GOT3 (cell line): ENCODE data around the gene SYT2.
"Not testable (repeated sequence)": the region's sequence is repeated elsewhere in the genome, so short reads cannot be mapped to it uniquely, and the experiment has no call there.

ENCODE experiments used
- DNase-seq: peaks from one replicate; lab custom pipeline; 2025; ENCODE audit warnings: mixed read lengths; lab: John Stamatoyannopoulos, UW

Gene SYT2

DNA sequence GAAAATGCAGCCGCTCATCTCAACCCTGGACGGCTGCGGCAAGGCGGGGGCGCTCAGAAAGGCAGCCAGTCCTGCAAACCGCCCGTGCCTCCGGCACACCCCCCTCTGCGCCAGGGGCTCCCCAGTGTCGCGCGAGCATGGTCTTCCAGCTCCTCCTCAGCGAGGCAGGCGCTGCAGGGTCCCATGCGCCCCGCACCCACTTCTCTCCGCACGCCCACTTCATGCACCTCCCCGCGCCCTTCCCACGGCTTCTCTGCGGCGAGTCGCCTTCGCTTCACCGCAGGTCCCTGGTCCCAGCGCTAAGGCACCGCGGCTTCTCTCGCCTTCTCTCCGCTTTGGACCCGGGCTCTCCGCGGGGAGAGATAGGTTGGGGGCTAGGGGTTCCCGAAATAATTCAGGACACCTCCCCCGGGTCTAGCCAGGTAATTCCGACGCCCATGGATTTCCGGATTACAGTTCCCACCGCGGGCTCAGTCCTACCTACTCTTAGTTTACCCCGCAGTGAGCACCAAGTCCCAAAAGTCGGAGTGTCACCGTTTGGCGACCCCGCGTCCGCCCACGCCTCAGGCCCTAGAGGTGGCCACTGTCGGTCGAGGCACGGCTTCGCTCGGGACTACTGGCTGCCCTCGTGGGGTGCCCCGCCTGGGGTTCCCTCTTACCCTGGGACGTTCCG is 67.5 kb downstream of the SYT2 start:
- no peak for DNase-seq

- DNase-seq: no peak
Observed at GRCh38 chr1:202642212-202642611, 68.0 kb downstream of the SYT2 start.

DNA sequence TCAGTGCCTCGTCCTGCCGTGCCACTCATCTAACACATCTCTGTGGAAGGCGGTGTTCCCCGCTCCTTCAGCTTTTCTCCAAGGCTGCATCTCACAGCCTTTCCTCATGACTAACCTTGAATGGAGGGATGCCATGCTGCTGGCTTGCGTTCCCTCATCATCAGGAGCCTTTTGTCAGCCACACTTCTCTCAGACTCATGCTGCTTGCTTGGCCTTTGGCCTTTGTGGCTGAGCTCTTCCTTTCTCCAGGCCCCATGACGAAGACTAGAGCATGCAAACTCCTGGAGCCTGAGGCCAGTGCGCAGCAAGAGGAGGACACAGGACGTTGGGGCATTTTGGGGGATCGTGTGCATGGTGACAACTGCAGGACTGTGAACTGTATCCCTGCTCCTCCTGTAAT is 70.8 kb downstream of the SYT2 start:
- no peak for DNase-seq

- not testable (repeated sequence) for DNase-seq
Observed at GRCh38 chr1:202638701-202639305, 71.5 kb downstream of the SYT2 start.

GRCh38 chr1:202638019-202638700 is 72.1 kb downstream of the SYT2 start:
- no peak for DNase-seq

GRCh38 chr1:202637321-202638018 is 72.8 kb downstream of the SYT2 start:
- not testable (repeated sequence) for DNase-seq

GRCh38 chr1:202636171-202636570 is 74.1 kb downstream of the SYT2 start:
- DNase-seq: not testable (repeated sequence)

- DNase-seq: no peak
Observed at GRCh38 chr1:202632241-202632640, 78.0 kb downstream of the SYT2 start.

- no peak for DNase-seq
Observed at GRCh38 chr1:202631076-202631923, 79.0 kb downstream of the SYT2 start.

GRCh38 chr1:202630541-202630940 is 79.7 kb downstream of the SYT2 start:
- DNase-seq: no peak

DNA sequence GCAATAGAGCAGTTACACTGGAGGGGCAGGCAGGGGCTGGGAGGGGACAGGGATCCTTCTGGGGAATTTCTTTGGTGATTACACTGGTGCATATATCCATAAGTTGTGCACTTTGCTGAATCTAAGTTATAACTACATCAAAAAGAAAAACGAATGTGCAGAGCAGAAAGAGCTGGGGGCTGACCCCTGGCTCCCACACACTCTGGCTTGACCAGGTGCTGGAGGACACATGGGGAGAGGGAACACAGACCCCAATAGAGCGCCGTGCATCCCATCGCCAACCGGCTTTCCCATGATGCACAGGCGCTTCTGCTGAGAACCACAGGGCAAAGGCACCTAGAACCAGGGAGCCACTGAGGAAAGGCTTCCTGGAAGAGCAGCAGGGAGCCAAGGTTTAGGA is 80.2 kb downstream of the SYT2 start:
- not testable (repeated sequence) for DNase-seq

DNA sequence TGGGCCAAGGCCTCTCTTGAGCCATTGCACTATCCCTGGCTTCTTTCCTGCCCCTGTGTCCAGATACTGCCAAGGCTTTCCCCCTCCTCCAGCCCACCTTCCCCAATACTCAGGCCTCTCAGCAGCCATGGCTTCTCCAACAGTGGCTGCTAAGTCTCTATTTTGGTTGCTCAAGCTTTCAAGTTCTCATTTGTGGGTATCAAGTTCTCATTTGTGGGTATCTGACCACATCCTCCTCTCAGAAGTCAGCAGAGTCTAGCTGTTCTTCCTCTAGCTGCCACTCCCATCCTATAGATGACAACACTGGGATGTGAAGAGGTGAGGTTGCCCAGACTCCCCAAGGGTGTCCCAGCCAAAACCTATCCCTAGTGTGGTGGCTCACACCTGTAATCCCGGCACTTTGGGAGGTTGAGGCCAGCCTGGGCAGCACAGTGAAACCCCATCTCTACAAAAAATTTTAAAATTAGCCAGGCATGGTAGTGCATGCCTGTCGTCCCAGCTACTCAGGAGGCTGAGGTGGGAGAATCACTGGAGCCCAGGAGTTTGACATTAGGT is 80.9 kb downstream of the SYT2 start:
- DNase-seq: not testable (repeated sequence)

GRCh38 chr1:202628646-202629215 is 81.5 kb downstream of the SYT2 start:
- no peak for DNase-seq

GRCh38 chr1:202627841-202628565 is 82.3 kb downstream of the SYT2 start:
- no peak for DNase-seq

- DNase-seq: not testable (repeated sequence)
Observed at GRCh38 chr1:202627036-202627435, 83.2 kb downstream of the SYT2 start.

DNA sequence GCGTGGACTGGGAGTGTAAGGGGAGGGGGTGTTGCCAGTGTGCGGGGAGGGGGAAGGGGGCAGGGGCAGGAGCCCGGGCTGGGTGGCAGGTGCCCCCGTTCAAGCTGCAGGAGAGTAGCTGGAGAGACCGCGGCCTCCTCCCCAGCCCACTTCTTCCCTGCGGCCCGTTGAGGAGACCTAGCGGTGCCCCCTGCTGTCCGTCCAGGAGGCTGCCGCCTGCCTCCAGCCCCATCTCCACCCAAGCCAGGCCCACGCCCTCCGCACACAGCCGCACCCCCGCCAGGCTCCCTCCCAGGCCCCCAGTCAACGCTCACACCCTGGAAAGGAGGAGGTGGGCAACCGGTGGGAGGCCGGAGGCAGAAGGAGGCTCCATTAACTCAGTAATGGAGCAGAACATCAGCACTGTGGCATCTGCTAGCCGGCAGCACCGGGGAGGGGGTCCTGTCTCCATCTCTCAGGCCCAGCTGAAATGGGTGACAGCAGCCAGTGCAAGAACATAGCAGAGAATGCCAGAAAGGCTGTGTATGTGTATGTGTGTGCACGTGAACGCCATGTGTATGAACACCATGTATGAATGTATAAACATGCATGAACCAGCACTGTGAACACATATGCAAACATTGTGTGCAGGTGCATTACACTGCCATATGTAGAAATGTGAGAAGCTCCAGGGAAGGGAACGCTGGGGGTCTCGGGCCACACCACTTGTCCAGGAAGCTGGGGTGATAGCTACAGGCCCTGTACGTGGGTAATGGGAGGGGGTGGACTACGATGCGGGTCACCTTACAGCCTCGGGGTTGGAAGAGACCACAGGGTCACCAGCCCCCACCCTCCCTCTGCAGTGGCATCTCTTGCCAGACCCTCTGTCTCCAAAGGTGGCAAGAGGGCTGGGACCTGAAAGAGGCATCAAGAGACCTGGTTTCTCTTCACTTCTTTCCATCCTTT is 84.6 kb downstream of the SYT2 start:
- DNase-seq: no peak

GRCh38 chr1:202624781-202625108 is 85.5 kb downstream of the SYT2 start:
- DNase-seq: no peak

DNA sequence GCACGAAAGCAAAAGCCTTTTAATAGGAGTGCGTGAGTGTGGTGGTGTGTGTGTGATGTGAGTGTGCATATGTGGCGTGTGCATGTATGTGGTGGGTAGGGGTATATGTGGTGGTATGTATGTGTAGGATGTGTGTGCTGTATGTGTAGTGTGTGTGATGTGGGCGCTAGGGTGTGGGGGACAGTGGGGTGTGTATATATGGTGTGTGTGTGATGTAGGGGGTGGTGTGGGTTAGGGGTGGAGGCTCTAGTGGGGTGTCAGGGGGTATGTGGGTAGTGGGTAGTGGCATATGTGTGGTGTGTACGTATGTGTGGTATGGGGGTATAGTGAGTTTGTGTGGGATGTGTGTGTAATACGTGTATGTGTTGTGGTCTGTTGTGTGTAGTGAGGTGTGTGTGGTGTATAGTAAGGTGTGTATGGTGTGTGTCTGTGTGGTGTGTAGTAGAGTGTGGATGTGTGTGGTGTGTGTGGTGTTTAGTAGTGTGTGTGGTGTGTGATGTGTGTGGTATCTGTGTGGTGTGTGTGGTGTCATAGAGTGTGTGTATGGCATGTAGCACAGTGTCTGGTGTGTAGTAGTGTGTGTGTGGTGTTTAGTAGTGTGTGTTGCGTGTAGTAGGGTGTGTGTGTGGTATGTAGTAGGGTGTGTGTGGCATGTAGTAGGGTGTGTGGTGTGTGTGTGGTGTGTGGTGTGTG is 86.0 kb downstream of the SYT2 start:
- no peak for DNase-seq

DNA sequence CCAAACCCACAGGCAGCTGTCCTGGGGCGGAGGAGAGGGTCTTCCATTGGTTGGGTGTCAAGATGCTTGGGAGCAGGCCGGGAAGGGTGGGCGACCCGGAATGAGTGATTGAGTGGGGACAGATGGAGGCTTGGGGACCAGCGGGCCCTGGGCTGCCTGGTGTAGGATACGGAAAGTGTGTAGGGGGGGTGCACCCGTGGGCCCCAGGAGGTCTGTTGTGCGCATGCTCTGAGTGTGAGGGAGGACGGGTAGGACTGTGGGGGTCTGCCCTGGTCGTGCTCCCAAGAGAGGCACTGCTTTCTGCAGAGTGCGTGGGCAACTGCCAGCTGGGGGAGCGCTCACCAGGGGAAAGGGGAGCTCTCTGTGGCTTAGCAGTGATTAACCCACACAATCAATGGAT is 86.8 kb downstream of the SYT2 start:
- not testable (repeated sequence) for DNase-seq
